22Rv1 (cell line): ENCODE data around the gene DCPS.

Source experiments
- CTCF ChIP-seq: fragments of 450-650 bp; IDR thresholded peaks from 2 replicates; pipeline ENCODE4 v1.5.1; 2017; ENCODE audit warnings: mild to moderate bottlenecking
- ZFX ChIP-seq: fragments of 450-650 bp; IDR thresholded peaks from 2 replicates; pipeline ENCODE4 v1.6.1; 2017; ENCODE audit warnings: antibody characterized with exemption, borderline replicate concordance

- TF ChIP-seq CTCF (no peak), ZFX (no peak)
These were observed 62.4 kb downstream of the DCPS start for GRCh38 chr11:126366064-126366822.
